ENCODE results near the gene ARHGEF19. TPM values are rescaled to one million over a fixed set of nuclear protein-coding genes. Genes with fewer than 3 reads are reported as not detected.

Gene ARHGEF19
- total and polyA plus RNA-seq, 2 experiments from 2014 or later: 21.0 to 24.8 TPM

DNA sequence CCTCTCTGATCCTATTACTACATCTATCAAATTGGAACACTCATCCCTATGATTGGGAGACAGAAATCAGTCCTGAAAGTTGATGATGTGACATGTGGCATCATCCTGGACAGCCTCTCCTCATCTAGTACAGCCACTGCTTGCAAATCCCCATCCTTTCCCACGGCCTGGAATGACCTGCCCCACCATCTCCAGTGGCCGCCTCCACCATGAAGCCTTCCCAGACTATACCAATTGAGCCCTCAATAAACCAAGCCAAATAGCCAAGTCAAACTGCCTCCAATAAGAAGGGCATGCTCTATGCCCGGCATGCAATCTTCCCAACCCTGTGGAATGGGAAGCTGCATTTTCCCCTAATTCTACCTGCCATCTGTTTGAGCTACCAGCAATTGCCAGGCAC lies 561 bp upstream of the ARHGEF19 start:
- TF ChIP-seq, protein P1, sequence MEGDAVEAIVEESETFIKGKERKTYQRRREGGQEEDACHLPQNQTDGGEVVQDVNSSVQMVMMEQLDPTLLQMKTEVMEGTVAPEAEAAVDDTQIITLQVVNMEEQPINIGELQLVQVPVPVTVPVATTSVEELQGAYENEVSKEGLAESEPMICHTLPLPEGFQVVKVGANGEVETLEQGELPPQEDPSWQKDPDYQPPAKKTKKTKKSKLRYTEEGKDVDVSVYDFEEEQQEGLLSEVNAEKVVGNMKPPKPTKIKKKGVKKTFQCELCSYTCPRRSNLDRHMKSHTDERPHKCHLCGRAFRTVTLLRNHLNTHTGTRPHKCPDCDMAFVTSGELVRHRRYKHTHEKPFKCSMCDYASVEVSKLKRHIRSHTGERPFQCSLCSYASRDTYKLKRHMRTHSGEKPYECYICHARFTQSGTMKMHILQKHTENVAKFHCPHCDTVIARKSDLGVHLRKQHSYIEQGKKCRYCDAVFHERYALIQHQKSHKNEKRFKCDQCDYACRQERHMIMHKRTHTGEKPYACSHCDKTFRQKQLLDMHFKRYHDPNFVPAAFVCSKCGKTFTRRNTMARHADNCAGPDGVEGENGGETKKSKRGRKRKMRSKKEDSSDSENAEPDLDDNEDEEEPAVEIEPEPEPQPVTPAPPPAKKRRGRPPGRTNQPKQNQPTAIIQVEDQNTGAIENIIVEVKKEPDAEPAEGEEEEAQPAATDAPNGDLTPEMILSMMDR (IDR thresholded peaks at IDR 0.05; ENCODE audit: poor library complexity): no peak
- no peak for TF ChIP-seq EZH2 (IDR thresholded peaks at IDR 0.05; ENCODE audit: borderline replicate concordance)
- no peak for TF ChIP-seq EZH2phosphoT487 (IDR thresholded peaks at IDR 0.05; ENCODE audit: low read depth, severe bottlenecking, unreplicated experiment)
- H3K9me2 ChIP-seq (replicated peaks; ENCODE audit: insufficient read depth): no peaks in the 10 kb centered on the region

DNA sequence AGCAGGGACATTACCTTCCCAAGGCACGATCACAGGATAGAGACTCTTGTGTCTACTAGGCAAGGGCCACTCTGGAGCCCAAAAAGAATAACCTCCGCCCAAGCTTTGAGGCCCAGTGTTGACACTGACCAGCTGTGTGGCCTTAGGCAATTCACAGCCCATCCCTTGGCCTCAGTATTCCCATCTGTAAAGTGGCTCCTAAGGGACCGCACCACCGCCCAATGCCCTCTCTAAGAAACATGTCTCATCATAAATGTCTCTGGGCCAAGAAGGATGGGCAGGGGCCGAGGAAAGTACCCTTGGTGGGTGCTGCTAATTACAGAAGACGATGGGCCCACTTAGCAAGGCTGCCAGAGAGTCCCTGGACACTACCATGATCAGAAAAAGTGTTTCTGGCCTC lies 628 bp downstream of the ARHGEF19 start:
- Histone ChIP-seq H3K9me2 (replicated peaks; ENCODE audit: insufficient read depth) (no peaks in the 10 kb centered on the region), H3K4me3 (no peak overlapping the region), H3K4me2 (peak overlapping the region; percentile 74), H3K79me2 (peaks cover 18% of the 10 kb centered on the region), H3K36me3 (replicated peaks; ENCODE audit: insufficient read depth, low read depth) (no peaks in the 10 kb centered on the region), H2AFZ (peak overlapping the region; percentile 31), H3K4me1 (ENCODE audit: insufficient read depth) (peaks cover 36% of the 10 kb centered on the region), H3K9me3 (ENCODE audit: low read depth) (no peaks in the 10 kb centered on the region), H3K27ac (no peak overlapping the region), H4K20me1 (ENCODE audit: insufficient read depth, poor library complexity, severe bottlenecking) (no peaks in the 10 kb centered on the region), H3K27me3 (no peaks in the 10 kb centered on the region)
- TF ChIP-seq EZH2 (IDR thresholded peaks at IDR 0.05; ENCODE audit: borderline replicate concordance): no peak
- TF ChIP-seq EZH2phosphoT487 (IDR thresholded peaks at IDR 0.05; ENCODE audit: low read depth, severe bottlenecking, unreplicated experiment): no peak
- TF ChIP-seq, protein P1 (IDR thresholded peaks at IDR 0.05; ENCODE audit: poor library complexity): no peak
- no peak for DNase-seq (ENCODE audit: low spot score)
- 91% methylated on average over 6 of the region's 6 CpGs for WGBS (ENCODE audit: low lambda C conversion rate, missing lambda C conversion rate)

More for the DNA sequence above, 561 bp upstream of the ARHGEF19 start:
- H3K27ac ChIP-seq: no peak overlapping the region
- H3K79me2 ChIP-seq: peaks cover 18% of the 10 kb centered on the region
- peak overlapping the region; percentile 74 for H3K4me2 ChIP-seq
- no peaks in the 10 kb centered on the region for H3K9me3 ChIP-seq (ENCODE audit: low read depth)
- no peaks in the 10 kb centered on the region for H3K36me3 ChIP-seq (replicated peaks; ENCODE audit: insufficient read depth, low read depth)
- H3K27me3 ChIP-seq: no peaks in the 10 kb centered on the region
- DNase-seq (ENCODE audit: low spot score): no peak
- H2AFZ ChIP-seq: no peak overlapping the region
- no peak overlapping the region for H3K4me3 ChIP-seq
- H4K20me1 ChIP-seq (ENCODE audit: insufficient read depth, poor library complexity, severe bottlenecking): no peaks in the 10 kb centered on the region
- WGBS (ENCODE audit: low lambda C conversion rate, missing lambda C conversion rate): 71% methylated on average over 3 of the region's 3 CpGs
- peaks cover 26% of the 10 kb centered on the region for H3K4me1 ChIP-seq (ENCODE audit: insufficient read depth)

- no peaks in the 10 kb centered on the region for H3K9me2 ChIP-seq (replicated peaks; ENCODE audit: insufficient read depth)
- DNase-seq (ENCODE audit: low spot score): no peak
- TF ChIP-seq EZH2phosphoT487 (IDR thresholded peaks at IDR 0.05; ENCODE audit: low read depth, severe bottlenecking, unreplicated experiment) (no peak), EZH2 (IDR thresholded peaks at IDR 0.05; ENCODE audit: borderline replicate concordance) (no peak)
- TF ChIP-seq, protein P1 (IDR thresholded peaks at IDR 0.05; ENCODE audit: poor library complexity): no peak
- H3K27me3 ChIP-seq: no peaks in the 10 kb centered on the region
- H3K9me3 ChIP-seq (ENCODE audit: low read depth): no peaks in the 10 kb centered on the region
- H3K4me2 ChIP-seq: peak overlapping the region; percentile 74
- 81% methylated on average over 4 of the region's 4 CpGs for WGBS (ENCODE audit: low lambda C conversion rate, missing lambda C conversion rate)
- no peaks in the 10 kb centered on the region for H4K20me1 ChIP-seq (ENCODE audit: insufficient read depth, poor library complexity, severe bottlenecking)
- peak overlapping the region; percentile 3 for H3K27ac ChIP-seq
- H3K4me1 ChIP-seq (ENCODE audit: insufficient read depth): peaks cover 29% of the 10 kb centered on the region
- no peak overlapping the region for H2AFZ ChIP-seq
- H3K79me2 ChIP-seq: peaks cover 18% of the 10 kb centered on the region
- no peak overlapping the region for H3K4me3 ChIP-seq
- H3K36me3 ChIP-seq (replicated peaks; ENCODE audit: insufficient read depth, low read depth): no peaks in the 10 kb centered on the region
These were observed 1.9 kb downstream of the ARHGEF19 start for GRCh38 chr1:16210581-16210980.
